MM.1S (cell line): ENCODE data around the gene HMGN2.

Experiments
- CTCF ChIP-seq: fragments of 300-600 bp; sonication (generic); IDR thresholded peaks from 2 replicates; pipeline ENCODE4 v1.5.1; 2016; ENCODE audit warnings: antibody characterized with exemption, low read length, mixed read lengths
- EZH2 ChIP-seq: fragments of 300-600 bp; sonication (generic); optimal IDR thresholded peaks from 2 replicates; pipeline ENCODE3; 2017; ENCODE audit warnings: low read depth, mild to moderate bottlenecking, antibody characterized with exemption, low read length, mixed read lengths
- EZH2phosphoT487 ChIP-seq: fragments of 300-600 bp; sonication (generic); IDR thresholded peaks from 2 replicates; pipeline ENCODE4 v1.6.1; 2018; ENCODE audit warnings: antibody characterized with exemption, low read length

GRCh38 chr1:26493267-26493666, 21.0 kb downstream of the HMGN2 start:
- no peak for TF ChIP-seq CTCF
- no peak for TF ChIP-seq EZH2phosphoT487
- no peak for TF ChIP-seq EZH2
